Epithelial cell of proximal tubule (primary cell): ENCODE data around the gene VSTM4. TPM values are rescaled to one million over a fixed set of nuclear protein-coding genes. Genes with fewer than 3 reads are reported as not detected.

ENCODE experiments used
- DNase-seq: peaks from one replicate; pipeline ENCODE4 v3.0.0-alpha.2; 2011; ENCODE audit warnings: low read depth
- H3K4me3 ChIP-seq: 2 replicates; pipeline ENCODE4 v1.5.1; 2011; ENCODE audit warnings: low read depth, mild to moderate bottlenecking, low read length
- total RNA-seq: library from RNA; depleted of rRNA; stranded (reverse); fragments of >200 nt; gene quantifications from 2 replicates; pipeline ENCODE4 v1.2.3, GENCODE V29; 2015
- TF ChIP-seq, protein P1 (sequence below): conservative IDR thresholded peaks from 2 replicates; pipeline ENCODE4 v1.5.1; 2012; ENCODE audit warnings: low read depth, mild to moderate bottlenecking, low read length

VSTM4 gene
- total RNA-seq, 1 donor from 2014 or later = 0.40 TPM

DNA sequence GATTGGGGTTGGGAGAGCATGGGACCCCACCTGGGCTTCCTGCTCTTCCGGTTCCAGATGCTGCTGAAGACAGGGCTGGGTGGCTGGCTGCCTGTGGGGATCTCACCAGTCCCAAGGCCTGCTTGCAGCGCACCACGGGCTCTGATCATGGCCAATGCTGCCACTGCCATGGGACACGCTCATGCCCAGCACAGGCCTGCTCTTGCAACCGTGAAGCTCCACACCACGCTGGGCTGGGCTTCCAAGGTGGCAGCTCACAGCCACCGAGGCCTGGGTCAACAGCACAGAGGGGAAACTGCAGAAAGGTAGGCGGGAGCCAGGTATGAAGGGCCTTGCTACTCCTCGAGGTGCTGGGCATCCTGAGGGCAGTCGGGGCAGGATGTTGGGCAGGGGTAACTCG is 103.6 kb downstream of the VSTM4 start:
- DNase-seq = no peak

DNA sequence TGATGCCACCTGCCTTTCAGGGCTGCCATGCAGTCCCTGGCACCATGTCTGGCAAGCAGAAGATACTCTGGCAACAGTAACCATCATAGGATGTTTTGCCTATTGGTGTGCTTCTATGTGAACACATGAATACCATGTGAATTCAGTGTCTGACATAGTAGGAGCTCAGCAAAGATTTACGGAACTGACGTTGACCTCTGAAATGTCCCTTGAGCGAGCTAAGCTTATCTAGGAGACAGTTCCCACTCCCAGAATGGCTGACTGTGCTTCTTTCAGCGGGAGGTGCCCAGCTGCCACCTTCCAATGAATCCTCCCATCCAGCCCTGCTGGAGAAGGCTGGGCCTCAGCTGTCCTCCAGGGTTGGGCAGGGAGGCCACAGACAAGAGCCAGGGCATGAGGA is 104.5 kb downstream of the VSTM4 start:
- TF ChIP-seq, protein P1, sequence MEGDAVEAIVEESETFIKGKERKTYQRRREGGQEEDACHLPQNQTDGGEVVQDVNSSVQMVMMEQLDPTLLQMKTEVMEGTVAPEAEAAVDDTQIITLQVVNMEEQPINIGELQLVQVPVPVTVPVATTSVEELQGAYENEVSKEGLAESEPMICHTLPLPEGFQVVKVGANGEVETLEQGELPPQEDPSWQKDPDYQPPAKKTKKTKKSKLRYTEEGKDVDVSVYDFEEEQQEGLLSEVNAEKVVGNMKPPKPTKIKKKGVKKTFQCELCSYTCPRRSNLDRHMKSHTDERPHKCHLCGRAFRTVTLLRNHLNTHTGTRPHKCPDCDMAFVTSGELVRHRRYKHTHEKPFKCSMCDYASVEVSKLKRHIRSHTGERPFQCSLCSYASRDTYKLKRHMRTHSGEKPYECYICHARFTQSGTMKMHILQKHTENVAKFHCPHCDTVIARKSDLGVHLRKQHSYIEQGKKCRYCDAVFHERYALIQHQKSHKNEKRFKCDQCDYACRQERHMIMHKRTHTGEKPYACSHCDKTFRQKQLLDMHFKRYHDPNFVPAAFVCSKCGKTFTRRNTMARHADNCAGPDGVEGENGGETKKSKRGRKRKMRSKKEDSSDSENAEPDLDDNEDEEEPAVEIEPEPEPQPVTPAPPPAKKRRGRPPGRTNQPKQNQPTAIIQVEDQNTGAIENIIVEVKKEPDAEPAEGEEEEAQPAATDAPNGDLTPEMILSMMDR = no peak
- no peak overlapping the region for H3K4me3 ChIP-seq
- DNase-seq = no peak

More for the DNA sequence above, 103.6 kb downstream of the VSTM4 start:
- H3K4me3 ChIP-seq = no peak overlapping the region
- TF ChIP-seq, protein P1 = no peak

DNA sequence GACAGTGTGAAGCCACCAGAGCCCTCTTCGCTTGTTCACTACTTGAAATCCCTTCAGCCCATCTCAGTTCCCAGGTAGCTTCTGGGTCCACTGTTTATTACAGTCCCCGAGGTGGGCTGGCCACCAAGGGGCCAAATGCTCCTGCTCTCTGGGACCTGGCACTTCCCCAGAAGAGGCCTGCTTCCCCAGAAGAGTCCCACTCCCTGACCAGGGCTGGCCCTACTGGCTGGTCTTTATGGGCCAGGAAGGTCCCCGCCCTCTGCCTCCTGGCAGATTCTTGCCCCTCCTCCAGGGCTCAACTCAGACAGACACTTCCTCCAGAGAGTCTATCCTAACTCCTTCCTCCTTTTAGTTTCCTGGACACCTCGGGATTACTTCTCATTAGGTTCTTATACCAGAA is 105.0 kb downstream of the VSTM4 start:
- no peak overlapping the region for H3K4me3 ChIP-seq
- TF ChIP-seq, protein P1 = no peak
- no peak for DNase-seq

DNA sequence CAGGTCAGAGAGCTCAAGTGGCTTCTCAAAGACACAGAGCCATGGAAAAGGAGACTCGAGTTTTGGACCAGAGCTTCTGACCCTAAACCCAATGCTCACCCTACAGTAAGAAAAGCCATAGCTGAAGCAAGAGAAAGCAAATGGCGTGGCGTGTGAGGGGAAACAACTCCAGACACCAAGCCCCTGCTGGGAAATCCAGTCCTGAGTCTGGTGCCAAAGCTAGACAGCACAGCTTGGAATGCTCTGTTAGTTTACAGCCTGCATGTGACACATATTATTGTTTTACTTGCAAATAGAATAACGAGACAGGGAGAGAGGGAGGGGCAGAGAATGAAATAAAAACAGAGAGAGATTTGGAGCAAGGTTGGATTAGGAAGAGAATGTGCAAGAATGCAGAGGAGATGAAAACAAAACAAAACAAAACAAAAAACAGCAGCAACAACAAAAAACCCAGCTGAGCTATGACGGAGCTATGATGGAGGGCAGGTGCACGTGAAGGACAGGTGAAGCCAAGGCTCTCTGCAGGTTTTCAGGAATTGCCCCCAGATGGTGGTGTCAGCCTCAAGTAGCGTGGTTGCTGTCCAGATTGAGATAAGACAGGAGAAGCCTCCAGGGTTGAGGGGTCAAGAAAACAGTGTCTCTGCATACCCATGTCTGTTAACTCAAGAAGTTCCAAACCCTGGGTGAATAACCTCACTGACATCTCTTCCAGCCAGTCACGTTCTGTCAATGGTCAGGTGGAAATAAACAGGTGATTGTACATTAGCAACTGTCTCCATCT is 105.9 kb downstream of the VSTM4 start:
- H3K4me3 ChIP-seq = no peak overlapping the region
- no peak for DNase-seq
- TF ChIP-seq, protein P1 = no peak

DNA sequence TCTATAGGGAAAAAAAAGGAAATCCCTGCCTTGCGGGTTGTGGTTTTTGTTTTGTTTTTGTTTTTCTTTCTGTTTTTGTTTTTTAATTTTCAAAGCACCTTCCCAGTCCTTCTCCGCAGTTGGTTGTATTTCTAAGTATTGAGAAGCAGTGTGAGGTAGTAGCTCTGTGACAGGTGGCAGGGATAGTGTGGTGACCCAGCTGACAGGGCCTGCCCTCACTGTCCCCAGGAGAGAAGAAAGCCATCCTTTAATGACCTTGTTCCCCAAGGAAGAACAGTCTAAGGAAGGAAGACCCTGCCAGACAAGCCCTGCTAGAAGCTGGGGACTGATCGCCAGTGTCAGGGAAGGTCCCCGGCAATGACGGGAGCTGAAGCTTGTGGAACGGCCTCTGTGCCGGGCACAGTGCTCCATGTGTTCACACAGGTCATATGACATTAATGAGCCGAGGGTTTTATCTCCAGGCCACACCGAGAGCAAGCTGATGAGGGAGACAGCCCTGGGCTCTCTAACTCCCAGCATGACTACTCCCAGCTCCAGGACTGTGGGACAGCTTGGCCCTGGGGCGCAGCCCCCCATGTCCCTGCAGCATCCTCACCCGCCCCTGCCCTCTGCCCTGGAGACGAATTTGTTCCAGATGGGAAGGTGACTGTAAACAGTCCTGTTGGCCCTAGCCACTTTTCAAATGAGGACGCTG is 106.7 kb downstream of the VSTM4 start:
- TF ChIP-seq, protein P1 = no peak
- DNase-seq = no peak
- no peak overlapping the region for H3K4me3 ChIP-seq

DNA sequence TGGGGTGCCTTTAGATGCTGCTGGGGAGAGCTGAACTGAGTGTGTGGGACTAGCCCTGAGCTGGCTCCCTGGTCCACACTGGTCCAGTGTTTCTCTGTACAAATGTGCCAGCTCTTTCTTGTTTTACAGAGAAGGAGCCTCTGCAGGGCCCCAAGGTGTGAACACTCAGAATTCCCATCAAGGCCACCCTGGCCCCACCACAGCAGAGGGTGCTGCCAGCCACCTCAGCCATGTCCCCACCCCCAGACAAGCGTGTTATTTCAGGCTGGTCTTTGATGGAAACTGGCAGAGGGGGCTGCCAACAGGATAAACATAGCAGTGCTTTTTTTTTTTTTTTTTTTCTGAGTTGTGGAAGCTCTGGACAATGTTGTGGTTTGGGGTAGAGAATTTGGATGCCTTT is 107.2 kb downstream of the VSTM4 start:
- DNase-seq = no peak
- no peak overlapping the region for H3K4me3 ChIP-seq
- TF ChIP-seq, protein P1 = no peak

DNA sequence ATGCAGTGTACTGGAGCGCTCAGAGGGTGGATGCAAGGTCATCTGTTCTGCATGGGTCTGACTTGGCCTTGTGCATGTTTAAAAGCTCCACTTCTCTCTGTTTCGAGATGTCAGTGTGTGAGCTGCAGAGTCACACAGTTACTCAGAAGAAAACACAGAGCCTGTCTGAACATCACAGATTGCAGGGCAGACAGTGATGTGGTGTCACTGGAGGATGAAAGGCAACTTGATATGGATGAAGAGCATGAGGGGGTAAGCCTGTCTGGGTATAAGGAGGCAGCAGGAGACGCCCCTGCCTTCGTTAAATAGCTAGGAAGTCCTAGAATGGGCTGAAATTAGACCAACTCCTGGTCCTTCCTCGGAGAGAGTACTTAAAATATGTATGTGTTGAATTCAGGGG is 108.2 kb downstream of the VSTM4 start:
- no peak for DNase-seq
- TF ChIP-seq, protein P1 = no peak
- no peak overlapping the region for H3K4me3 ChIP-seq
